Liver (tissue), 9 donors: ENCODE measurements around the gene DISC1. TPM values are rescaled to one million over a fixed set of nuclear protein-coding genes. Genes with fewer than 3 reads are reported as not detected.
"Not testable (repeated sequence)": the region's sequence is repeated elsewhere in the genome, so short reads cannot be mapped to it uniquely, and the experiment has no call there.

Experiments
- DNase-seq: peaks from one replicate; pipeline ENCODE4 v3.0.0-alpha.2; 2017; ENCODE audit warnings: low spot score
- H3K27ac ChIP-seq, 2 donors: one replicate each; pipeline ENCODE4 v1.7.0; 2013; ENCODE audit warnings: inconsistent platforms in 2 of 2, low read length in 2 of 2, control low read depth in 1 of 2, low read depth in 1 of 2, mild to moderate bottlenecking in 1 of 2
- H3K27me3 ChIP-seq, 4 donors: one replicate each; pipeline versions ENCODE4 v1.6.1 to v1.7.0; 2013; ENCODE audit warnings: low read length in 3 of 4, inconsistent platforms in 1 of 4, mild to moderate bottlenecking in 1 of 4, moderate library complexity in 1 of 4; ENCODE audit not compliant: control insufficient read depth in 4 of 4, insufficient read depth in 4 of 4
- H3K36me3 ChIP-seq, 4 donors: one replicate each; pipeline versions ENCODE4 v1.6.1 to v1.7.0; 2013; ENCODE audit warnings: low read length in 3 of 4, mild to moderate bottlenecking in 3 of 4, low read depth in 1 of 4, moderate library complexity in 1 of 4; ENCODE audit not compliant: control insufficient read depth in 4 of 4, insufficient read depth in 3 of 4
- H3K4me1 ChIP-seq, 4 donors: one replicate each; pipeline versions ENCODE4 v1.6.1 to v1.7.0; 2013; ENCODE audit warnings: low read length in 3 of 4, mild to moderate bottlenecking in 3 of 4, moderate library complexity in 1 of 4; ENCODE audit not compliant: control insufficient read depth in 4 of 4, insufficient read depth in 4 of 4
- H3K4me3 ChIP-seq, 3 donors: one replicate each; pipeline versions ENCODE4 v1.6.1 to v1.7.0; 2013; ENCODE audit warnings: low read length in 3 of 3, control low read depth in 1 of 3, low read depth in 1 of 3, mild to moderate bottlenecking in 1 of 3
- H3K9ac ChIP-seq, 2 donors: one replicate each; pipeline ENCODE4 v1.7.0; 2013; ENCODE audit warnings: low read length in 2 of 2, mild to moderate bottlenecking in 2 of 2, moderate library complexity in 2 of 2, control low read depth in 1 of 2, low read depth in 1 of 2
- H3K9me3 ChIP-seq, 4 donors: one replicate each; pipeline versions ENCODE4 v1.6.1 to v1.7.0; 2013; ENCODE audit warnings: low read length in 3 of 4; ENCODE audit not compliant: control insufficient read depth in 4 of 4
- ATF3 ChIP-seq: IDR thresholded peaks from 2 replicates; pipeline ENCODE4 v1.6.1; 2016; ENCODE audit warnings: antibody characterized with exemption
- CTCF ChIP-seq: fragments of 150-350 bp; IDR thresholded peaks from 2 replicates; pipeline ENCODE4 v1.5.1; 2017; ENCODE audit warnings: improper control_type of control experiment, low read depth, low read length; ENCODE audit not compliant: missing input control
- EGR1 ChIP-seq, 2 donors: IDR thresholded peaks; 2 replicates each; pipeline ENCODE4 v1.6.1; 2016 to 2018; ENCODE audit warnings: antibody characterized with exemption in 2 of 2, low read depth in 2 of 2
- FOXA1 ChIP-seq: IDR thresholded peaks from 2 replicates; pipeline ENCODE4 v1.6.1; 2016; ENCODE audit warnings: antibody characterized with exemption
- FOXA2 ChIP-seq: IDR thresholded peaks from 2 replicates; pipeline ENCODE4 v1.6.1; 2016; ENCODE audit warnings: antibody characterized with exemption
- HNF4A ChIP-seq, 2 donors: conservative IDR thresholded peaks; 2 replicates each; pipeline ENCODE4 v1.6.1; 2016; ENCODE audit warnings: antibody characterized with exemption in 2 of 2, mild to moderate bottlenecking in 2 of 2
- NR2F2 ChIP-seq: IDR thresholded peaks from 2 replicates; pipeline ENCODE4 v1.6.1; 2016; ENCODE audit warnings: antibody characterized with exemption
- RAD21 ChIP-seq, 2 donors: IDR thresholded peaks; 2 replicates each; pipeline ENCODE4 v1.6.1; 2016; ENCODE audit warnings: antibody characterized with exemption in 2 of 2, mild to moderate bottlenecking in 2 of 2
- RXRA ChIP-seq, 2 donors: IDR thresholded peaks; 2 replicates each; pipeline ENCODE4 v1.6.1; 2017 to 2018; ENCODE audit warnings: antibody characterized with exemption in 2 of 2, mild to moderate bottlenecking in 1 of 2
- TAF1 ChIP-seq: conservative IDR thresholded peaks from 2 replicates; pipeline ENCODE4 v1.6.1; 2016; ENCODE audit warnings: antibody characterized with exemption, mild to moderate bottlenecking
- YY1 ChIP-seq: IDR thresholded peaks from 2 replicates; pipeline ENCODE4 v1.6.1; 2016; ENCODE audit warnings: antibody characterized with exemption, mild to moderate bottlenecking
- WGBS: extraction: QIAGEN DNeasy Blood & Tissue Kit; methylation state at CpG from one replicate; pipeline ENCODE4 v1.1.7; 2013; 5-methylcytosine and 5-hydroxymethylcytosine counted together
- polyA plus RNA-seq, 2 donors: library from polyadenylated mRNA; stranded (reverse) in 1 of 2; unstranded in 1 of 2; fragments of 200-250 nt in 1 of 2; fragments of >200 nt in 1 of 2; fragmentation: Nextera tagmentation in 1 of 2; extraction: Ambion mirVana in 1 of 2; gene quantifications; one replicate each; pipeline versions ENCODE4 v1.2.1 to v1.2.3, GENCODE V29; 2013 to 2015
- total RNA-seq, 2 donors: library from RNA; depleted of rRNA; stranded (reverse); fragments of >200 nt; gene quantifications; one replicate each; pipeline ENCODE4 v1.2.3, GENCODE V29; 2014
- TF ChIP-seq, protein P1 (sequence below): IDR thresholded peaks from 2 replicates; pipeline ENCODE4 v1.6.1; 2016; ENCODE audit warnings: antibody characterized with exemption
- TF ChIP-seq, protein P2 (sequence below): IDR thresholded peaks from 2 replicates; pipeline ENCODE4 v1.6.1; 2016; ENCODE audit warnings: antibody characterized with exemption
- donor health status: healthy.
- donor health status: healthy.
- donor health status: healthy.
- donor health status: healthy.
- donor health status: healthy.

The DISC1 gene
- total and polyA plus RNA-seq, 4 donors, result 0.45 to 6.3 (median 2.3) TPM

DNA sequence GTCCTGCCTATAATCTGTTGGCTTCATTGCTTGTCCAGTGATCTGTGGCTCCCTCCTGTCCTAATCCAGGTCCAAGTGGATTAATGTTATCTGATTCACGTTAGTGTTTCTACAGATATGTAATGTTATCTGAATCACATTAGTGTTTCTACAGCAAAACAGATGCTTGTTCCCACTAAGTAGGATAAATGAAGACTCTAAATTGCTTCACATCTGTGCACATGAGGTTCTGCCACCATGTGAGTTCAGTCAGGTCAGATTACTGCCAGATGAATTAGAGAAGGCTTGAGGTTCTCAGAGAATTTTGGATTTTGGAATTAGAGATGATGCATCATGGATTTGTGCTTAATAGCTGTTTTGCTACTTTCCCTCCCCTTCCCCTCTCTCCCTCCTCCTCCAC lies 13.2 kb downstream of the DISC1 start:
- H3K4me3 ChIP-seq, result no peak overlapping the region
- DNase-seq, result no peak
- H3K4me1 ChIP-seq, result no peaks in the 10 kb centered on the region
- no peaks in the 10 kb centered on the region for H3K27me3 ChIP-seq
- H3K36me3 ChIP-seq, result no peaks in the 10 kb centered on the region
- no peak overlapping the region for H3K9ac ChIP-seq
- no peak overlapping the region for H3K27ac ChIP-seq
- H3K9me3 ChIP-seq, result no peaks in the 10 kb centered on the region
- WGBS, result 55% methylated on average over 1 of the region's 1 CpG
- TF ChIP-seq FOXA1 (no peak), YY1 (no peak), RXRA (IDR thresholded peaks at IDR 0.05) (no peak), ATF3 (no peak), RAD21 (IDR thresholded peaks at IDR 0.05) (no peak), EGR1 (IDR thresholded peaks at IDR 0.05; ENCODE audit: low read depth in 2 of 2) (no peak), FOXA2 (no peak), CTCF (no peak)
- TF ChIP-seq, protein P1, sequence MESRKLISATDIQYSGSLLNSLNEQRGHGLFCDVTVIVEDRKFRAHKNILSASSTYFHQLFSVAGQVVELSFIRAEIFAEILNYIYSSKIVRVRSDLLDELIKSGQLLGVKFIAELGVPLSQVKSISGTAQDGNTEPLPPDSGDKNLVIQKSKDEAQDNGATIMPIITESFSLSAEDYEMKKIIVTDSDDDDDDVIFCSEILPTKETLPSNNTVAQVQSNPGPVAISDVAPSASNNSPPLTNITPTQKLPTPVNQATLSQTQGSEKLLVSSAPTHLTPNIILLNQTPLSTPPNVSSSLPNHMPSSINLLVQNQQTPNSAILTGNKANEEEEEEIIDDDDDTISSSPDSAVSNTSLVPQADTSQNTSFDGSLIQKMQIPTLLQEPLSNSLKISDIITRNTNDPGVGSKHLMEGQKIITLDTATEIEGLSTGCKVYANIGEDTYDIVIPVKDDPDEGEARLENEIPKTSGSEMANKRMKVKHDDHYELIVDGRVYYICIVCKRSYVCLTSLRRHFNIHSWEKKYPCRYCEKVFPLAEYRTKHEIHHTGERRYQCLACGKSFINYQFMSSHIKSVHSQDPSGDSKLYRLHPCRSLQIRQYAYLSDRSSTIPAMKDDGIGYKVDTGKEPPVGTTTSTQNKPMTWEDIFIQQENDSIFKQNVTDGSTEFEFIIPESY, result no peak
- TF ChIP-seq, protein P2, sequence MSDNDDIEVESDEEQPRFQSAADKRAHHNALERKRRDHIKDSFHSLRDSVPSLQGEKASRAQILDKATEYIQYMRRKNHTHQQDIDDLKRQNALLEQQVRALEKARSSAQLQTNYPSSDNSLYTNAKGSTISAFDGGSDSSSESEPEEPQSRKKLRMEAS, result no peak

DNA sequence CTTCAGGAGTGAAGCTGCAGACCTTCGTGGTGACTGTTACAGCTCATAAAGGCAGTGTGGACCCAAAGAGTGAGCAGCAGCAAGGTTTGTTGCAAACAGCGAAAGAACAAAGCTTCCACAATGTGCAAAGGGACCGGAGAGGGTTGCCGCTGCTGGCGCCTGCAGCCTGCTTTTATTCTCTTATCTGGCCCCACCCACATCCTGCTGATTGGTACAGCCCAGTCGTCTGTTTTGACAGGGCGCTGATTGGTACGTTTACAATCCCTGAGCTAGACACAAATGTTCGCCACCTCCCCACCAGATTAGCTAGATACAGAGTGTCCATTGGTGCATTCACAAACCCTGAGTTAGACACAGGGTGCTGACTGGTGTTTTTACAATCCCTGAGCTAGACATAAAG lies 14.9 kb downstream of the DISC1 start:
- not testable (repeated sequence) for H3K9me3 ChIP-seq, H3K27ac ChIP-seq, H3K4me3 ChIP-seq, H3K9ac ChIP-seq, H3K4me1 ChIP-seq, H3K27me3 ChIP-seq, H3K36me3 ChIP-seq, DNase-seq
- WGBS, result 85% methylated on average over 9 of the region's 9 CpGs

DNA sequence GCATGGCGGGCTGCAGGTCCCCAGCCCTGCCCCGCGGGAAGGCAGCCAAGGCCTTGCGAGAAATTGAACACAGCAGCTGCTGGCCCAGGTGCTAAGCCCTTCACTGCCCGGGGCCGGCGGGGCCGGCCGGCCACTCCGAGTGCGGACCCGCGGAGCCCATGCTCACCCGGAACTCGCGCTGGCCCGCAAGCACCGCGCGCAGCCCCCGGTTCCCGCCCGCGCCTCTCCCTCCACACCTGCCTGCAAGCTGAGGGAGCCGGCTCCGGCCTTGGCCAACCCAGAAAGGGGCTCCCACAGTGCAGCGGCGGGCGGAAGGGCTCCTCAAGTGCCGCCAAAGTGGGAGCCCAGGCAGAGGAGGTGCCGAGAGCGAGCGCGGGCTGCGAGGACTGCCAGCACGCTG lies 15.5 kb downstream of the DISC1 start:
- DNase-seq, H3K36me3 ChIP-seq, H3K4me1 ChIP-seq, H3K9ac ChIP-seq, H3K27ac ChIP-seq, H3K9me3 ChIP-seq, H3K27me3 ChIP-seq, H3K4me3 ChIP-seq: not testable (repeated sequence)
- WGBS, result 97% methylated on average over 36 of the region's 36 CpGs

DNA sequence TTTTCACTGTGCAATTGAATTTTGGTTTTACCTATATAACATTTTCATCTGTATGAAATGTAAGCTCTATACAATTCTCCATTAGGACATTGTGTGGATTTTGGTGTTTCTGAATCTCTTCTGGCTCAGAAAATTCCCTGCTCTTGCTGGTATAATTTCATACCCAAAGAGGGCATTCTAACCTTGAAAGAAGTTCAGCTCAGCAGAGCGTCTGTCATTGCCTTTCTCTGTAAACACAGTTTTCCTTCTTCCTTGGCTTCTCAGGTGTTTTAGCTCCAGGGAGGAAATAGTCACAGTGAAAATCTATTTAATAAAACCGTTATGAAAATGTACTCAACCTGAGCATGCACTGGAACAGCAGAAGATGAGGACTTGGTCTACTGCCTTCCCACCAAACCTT lies 16.0 kb downstream of the DISC1 start:
- H3K27ac ChIP-seq, result no peak overlapping the region
- no peaks in the 10 kb centered on the region for H3K4me1 ChIP-seq
- TF ChIP-seq, protein P2, result no peak
- TF ChIP-seq TAF1 (no peak), RXRA (IDR thresholded peaks at IDR 0.05) (no peak), EGR1 (IDR thresholded peaks at IDR 0.05; ENCODE audit: low read depth in 2 of 2) (no peak), RAD21 (IDR thresholded peaks at IDR 0.05) (no peak), CTCF (no peak), NR2F2 (no peak), ATF3 (no peak), FOXA2 (no peak), HNF4A (conservative IDR thresholded peaks at IDR 0.05) (no peak)
- 63% methylated on average over 2 of the region's 2 CpGs for WGBS
- no peak overlapping the region for H3K4me3 ChIP-seq
- H3K27me3 ChIP-seq, result no peaks in the 10 kb centered on the region
- no peak for DNase-seq
- H3K9me3 ChIP-seq, result no peaks in the 10 kb centered on the region
- no peak overlapping the region for H3K9ac ChIP-seq
- H3K36me3 ChIP-seq, result no peaks in the 10 kb centered on the region
